Skeletal muscle tissue (tissue), 4 donors: ENCODE results near the gene ADAMTSL5. TPM values are rescaled to one million over a fixed set of nuclear protein-coding genes. Genes with fewer than 3 reads are reported as not detected.

Source experiments
- H3K27ac ChIP-seq: one replicate; pipeline ENCODE4 v1.7.0; 2013; ENCODE audit warnings: mild to moderate bottlenecking, low read depth, low read length, inconsistent platforms
- H3K27me3 ChIP-seq, 3 donors: one replicate each; pipeline ENCODE4 v1.7.0; 2013; ENCODE audit warnings: low read length in 3 of 3; ENCODE audit not compliant: control insufficient read depth in 3 of 3, insufficient read depth in 3 of 3
- H3K36me3 ChIP-seq, 3 donors: one replicate each; pipeline ENCODE4 v1.7.0; 2013; ENCODE audit warnings: low read length in 3 of 3; ENCODE audit not compliant: control insufficient read depth in 3 of 3, insufficient read depth in 3 of 3
- H3K4me1 ChIP-seq, 3 donors: one replicate each; pipeline ENCODE4 v1.7.0; 2013; ENCODE audit warnings: low read length in 3 of 3, mild to moderate bottlenecking in 3 of 3; ENCODE audit not compliant: control insufficient read depth in 3 of 3, insufficient read depth in 3 of 3
- H3K4me3 ChIP-seq, 3 donors: one replicate each; pipeline ENCODE4 v1.7.0; 2013; ENCODE audit warnings: low read length in 3 of 3
- H3K9ac ChIP-seq, 3 donors: one replicate each; pipeline ENCODE4 v1.7.0; 2013; ENCODE audit warnings: low read length in 3 of 3, mild to moderate bottlenecking in 3 of 3, moderate library complexity in 2 of 3, low read depth in 1 of 3
- H3K9me3 ChIP-seq, 3 donors: one replicate each; pipeline ENCODE4 v1.7.0; 2013; ENCODE audit warnings: low read length in 3 of 3; ENCODE audit not compliant: control insufficient read depth in 3 of 3
- total RNA-seq: library from RNA; depleted of rRNA; stranded (reverse); fragments of >200 nt; gene quantifications from one replicate; pipeline ENCODE4 v1.2.3, GENCODE V29; 2014
- donor health status: Osteomylitis.

Gene ADAMTSL5
- total RNA-seq, 1 donor from 2014 or later, result 3.1 TPM

DNA sequence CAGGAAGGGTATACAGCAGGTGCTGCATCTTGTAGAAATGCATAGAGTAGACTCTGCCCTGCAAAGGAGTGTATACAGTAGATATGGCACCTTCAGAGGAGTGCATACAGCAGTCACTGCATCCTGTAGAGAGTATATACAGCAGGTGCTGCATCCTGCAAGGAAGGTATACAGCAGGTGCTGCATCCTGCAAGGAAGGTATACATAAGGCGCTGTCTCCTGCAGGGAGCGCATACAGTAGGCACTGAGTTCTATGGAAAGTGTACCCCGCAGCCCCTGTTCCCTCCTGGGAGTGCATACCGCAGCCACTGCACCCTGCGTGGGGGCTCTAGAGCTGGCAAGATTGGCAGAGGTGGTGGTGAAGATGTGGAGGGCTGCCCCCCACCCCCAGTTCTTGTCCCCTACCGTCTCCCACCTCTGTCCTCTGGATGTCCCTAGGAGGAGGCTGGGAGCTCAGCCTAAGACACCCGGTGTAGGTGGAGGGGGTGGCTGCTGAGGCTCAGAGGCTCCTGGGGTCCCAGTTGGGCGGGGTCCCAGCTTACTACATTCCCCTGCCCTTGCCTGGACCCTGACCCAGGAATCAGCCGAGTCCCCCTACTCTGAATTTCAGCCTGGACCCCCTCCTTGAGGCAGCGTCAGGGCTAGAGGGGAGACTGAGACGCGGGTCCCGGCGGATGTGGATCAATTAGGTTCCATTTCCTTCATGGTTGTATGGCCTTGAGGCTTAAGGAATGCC is 2.3 kb upstream of the ADAMTSL5 start:
- Histone ChIP-seq H3K4me3 (no peak overlapping the region), H3K36me3 (no peaks in the 10 kb centered on the region), H3K9ac (peak overlapping the region in 1 of 3 donors; percentile 94), H3K27me3 (peaks cover 0 to 12% (median 3%) of the 10 kb centered on the region in 3 donors), H3K4me1 (peaks cover 5 to 22% (median 22%) of the 10 kb centered on the region in 3 donors), H3K9me3 (no peaks in the 10 kb centered on the region), H3K27ac (no peak overlapping the region)

DNA sequence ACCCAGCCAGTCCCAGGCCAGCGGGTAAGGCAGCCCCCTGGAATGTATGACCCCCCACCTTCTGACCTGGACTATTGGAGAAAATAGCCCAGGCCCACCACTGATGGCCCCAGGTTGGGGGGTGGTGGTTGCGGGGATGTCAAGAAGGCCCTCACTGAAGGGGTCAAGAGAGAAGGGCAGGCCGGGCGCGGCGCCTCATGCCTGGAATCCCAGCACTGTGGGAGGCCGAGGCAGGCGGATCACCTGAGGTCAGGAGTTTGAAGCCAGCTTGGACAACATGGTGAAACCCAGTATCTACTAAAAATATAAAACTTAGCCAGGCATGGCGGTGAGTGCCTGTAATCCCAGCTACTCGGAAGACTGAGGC is 1.5 kb upstream of the ADAMTSL5 start:
- H3K27me3 ChIP-seq, result peaks cover 0 to 10% (median 2%) of the 10 kb centered on the region in 3 donors
- H3K27ac ChIP-seq, result peak overlapping the region; percentile 88
- no peaks in the 10 kb centered on the region for H3K9me3 ChIP-seq

DNA sequence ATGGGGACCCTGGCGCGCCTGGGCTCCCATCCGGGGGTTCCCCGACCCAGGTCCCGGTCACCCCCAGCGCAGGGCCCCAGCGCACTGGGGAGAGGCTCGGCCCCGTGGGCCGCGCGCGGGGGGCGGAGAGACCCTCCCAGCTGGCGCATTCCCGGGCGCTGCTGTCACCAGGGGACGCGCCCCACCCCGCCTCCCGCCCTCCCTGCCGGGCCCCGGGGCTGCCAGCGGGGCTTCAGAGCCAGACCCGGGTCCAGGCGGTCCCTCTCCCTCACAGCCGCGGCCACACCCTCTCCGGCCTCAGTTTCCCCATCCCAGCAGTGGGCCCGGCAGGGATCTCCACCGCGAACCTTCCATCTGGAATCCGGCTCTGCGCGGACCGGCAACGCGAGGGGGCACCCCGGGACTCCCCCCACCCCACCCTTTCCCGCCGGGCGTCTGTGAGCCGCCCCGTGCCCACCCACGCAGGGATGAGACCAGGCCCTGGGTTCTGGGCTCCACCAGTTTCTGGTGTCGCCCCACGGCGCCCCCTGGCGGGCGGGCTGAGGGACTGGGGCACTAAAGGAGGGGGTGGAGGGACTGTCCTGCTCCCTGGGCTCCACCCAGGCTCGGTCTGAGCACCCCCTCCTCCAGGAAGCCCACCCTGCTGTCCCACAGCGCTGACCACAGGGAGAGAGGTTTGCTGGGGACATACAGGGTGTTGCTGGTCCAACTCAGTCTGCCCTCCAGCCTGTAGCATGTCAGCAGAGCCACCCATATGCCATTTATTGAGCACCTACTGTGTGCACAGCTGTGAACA is 878 bp upstream of the ADAMTSL5 start:
- peaks cover 0 to 6% (median 0%) of the 10 kb centered on the region in 3 donors for H3K36me3 ChIP-seq
- H3K9me3 ChIP-seq, result no peaks in the 10 kb centered on the region
- H3K9ac ChIP-seq, result peak overlapping the region; percentile 51 to 94 (median 80)
- peak overlapping the region; percentile 88 for H3K27ac ChIP-seq
- H3K4me1 ChIP-seq, result peaks cover 5 to 25% (median 22%) of the 10 kb centered on the region in 3 donors
- H3K4me3 ChIP-seq, result peak overlapping the region in 2 of 3 donors; percentile 76 to 85
- peaks cover 0 to 8% (median 2%) of the 10 kb centered on the region in 3 donors for H3K27me3 ChIP-seq

More for the DNA sequence above, 1.5 kb upstream of the ADAMTSL5 start:
- Histone ChIP-seq H3K4me3 (peak overlapping the region in 1 of 3 donors; percentile 54), H3K9ac (peak overlapping the region in 2 of 3 donors; percentile 80 to 94), H3K4me1 (peaks cover 5 to 25% (median 22%) of the 10 kb centered on the region in 3 donors), H3K36me3 (peaks cover 0 to 5% (median 0%) of the 10 kb centered on the region in 3 donors)

DNA sequence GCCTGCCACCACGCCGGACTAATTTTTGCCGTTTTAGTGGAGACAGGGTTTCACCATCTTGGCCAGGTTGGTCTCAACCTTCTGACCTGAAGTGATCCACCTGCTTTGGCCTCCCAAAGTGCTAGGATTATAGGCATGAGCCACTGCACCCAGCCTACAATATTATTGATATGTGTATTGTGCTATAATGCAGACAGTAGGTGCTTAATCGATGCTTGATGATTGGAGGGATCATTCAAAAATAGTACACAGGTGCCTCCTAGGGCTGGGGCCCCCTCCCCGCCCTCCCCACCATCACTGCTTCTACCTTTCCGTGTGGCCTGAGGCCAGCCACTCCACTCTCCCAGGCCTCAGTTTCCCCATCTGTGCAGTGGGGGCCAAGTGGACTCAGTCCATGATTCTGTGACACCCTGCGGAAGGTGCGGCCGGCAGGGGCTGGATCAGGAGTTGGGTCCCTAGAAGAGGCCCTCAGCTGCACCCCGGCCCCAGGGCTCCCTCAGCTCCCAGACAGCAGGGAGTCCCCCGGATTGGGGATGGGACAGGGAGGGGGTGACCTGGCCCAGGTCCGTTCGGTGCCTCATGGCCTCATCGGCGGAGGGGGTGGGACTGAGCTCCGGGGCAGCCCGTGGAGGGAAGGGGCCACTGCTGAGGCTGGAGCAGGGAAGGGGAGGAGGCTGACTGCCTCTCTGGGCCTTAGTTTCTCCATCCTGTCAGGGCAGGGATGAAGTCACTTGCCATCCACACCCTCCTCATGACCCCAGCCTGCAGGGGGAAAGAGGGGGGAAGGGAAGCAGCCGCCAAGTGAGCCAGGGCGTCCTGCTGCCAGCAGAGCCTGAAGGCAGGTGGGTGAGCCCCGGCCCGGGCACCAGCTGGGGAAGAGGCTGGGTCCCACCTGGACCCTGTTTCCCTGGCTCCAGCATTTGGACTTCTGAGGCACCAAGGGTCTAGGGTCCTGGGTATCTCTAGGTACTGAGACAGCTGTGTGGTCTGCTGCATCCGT is 1.2 kb downstream of the ADAMTSL5 start:
- peaks cover 0 to 3% (median 2%) of the 10 kb centered on the region in 3 donors for H3K27me3 ChIP-seq
- H3K9ac ChIP-seq, result peak overlapping the region in 2 of 3 donors; percentile 32 to 94
- no peaks in the 10 kb centered on the region for H3K9me3 ChIP-seq
- peaks cover 12 to 33% (median 32%) of the 10 kb centered on the region in 3 donors for H3K4me1 ChIP-seq
- peaks cover 0 to 6% (median 0%) of the 10 kb centered on the region in 3 donors for H3K36me3 ChIP-seq
- peak overlapping the region in 1 of 3 donors; percentile 85 for H3K4me3 ChIP-seq
- peak overlapping the region; percentile 91 for H3K27ac ChIP-seq

DNA sequence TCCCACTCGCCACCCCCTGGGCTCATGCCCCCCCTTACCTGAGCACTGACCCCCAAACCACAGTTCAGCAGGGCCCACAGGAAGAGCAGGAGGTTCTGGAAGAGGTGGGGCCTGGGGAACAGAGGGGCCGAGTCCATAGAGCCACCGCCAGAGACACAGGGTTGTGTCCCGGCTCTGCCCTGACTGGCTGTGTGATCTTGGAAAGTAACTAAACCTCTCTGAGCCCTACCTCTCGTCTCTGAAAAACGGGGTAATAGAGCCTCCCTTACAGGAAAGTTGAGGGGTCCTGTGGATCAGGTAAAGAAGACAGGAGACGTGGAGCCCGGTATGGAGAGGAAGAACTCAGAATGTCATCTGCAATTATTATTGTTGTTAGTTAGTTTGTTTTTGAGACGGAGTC is 2.0 kb downstream of the ADAMTSL5 start:
- Histone ChIP-seq H3K4me1 (peaks cover 12 to 33% (median 32%) of the 10 kb centered on the region in 3 donors), H3K4me3 (no peak overlapping the region), H3K27ac (no peak overlapping the region), H3K27me3 (peaks cover 0 to 3% (median 2%) of the 10 kb centered on the region in 3 donors), H3K36me3 (peaks cover 0 to 11% (median under 1%) of the 10 kb centered on the region in 3 donors), H3K9ac (no peak overlapping the region), H3K9me3 (no peaks in the 10 kb centered on the region)

DNA sequence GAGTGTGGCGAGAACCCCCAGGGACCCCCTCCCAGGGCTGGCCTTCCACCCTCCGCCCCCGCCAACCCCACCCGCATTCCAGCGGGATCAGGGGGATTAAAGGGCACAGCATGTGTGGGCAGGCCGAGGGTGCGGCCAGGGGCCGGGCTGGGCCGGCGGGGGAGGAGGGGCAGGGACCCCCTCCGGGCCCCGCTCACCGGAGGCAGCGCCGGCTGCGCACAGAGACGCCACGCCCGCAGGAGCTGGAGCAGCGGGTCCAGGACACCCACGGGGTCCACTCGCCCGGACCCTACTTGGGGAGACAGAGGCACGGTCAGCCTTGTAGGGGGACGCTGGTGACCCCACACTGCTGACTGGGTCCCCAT is 2.4 kb downstream of the ADAMTSL5 start:
- Histone ChIP-seq H3K27ac (no peak overlapping the region), H3K4me3 (no peak overlapping the region), H3K9me3 (no peaks in the 10 kb centered on the region), H3K4me1 (peaks cover 12 to 33% (median 32%) of the 10 kb centered on the region in 3 donors), H3K36me3 (peaks cover 4 to 14% (median 4%) of the 10 kb centered on the region in 3 donors), H3K27me3 (peaks cover 0 to 3% (median 2%) of the 10 kb centered on the region in 3 donors), H3K9ac (no peak overlapping the region)

DNA sequence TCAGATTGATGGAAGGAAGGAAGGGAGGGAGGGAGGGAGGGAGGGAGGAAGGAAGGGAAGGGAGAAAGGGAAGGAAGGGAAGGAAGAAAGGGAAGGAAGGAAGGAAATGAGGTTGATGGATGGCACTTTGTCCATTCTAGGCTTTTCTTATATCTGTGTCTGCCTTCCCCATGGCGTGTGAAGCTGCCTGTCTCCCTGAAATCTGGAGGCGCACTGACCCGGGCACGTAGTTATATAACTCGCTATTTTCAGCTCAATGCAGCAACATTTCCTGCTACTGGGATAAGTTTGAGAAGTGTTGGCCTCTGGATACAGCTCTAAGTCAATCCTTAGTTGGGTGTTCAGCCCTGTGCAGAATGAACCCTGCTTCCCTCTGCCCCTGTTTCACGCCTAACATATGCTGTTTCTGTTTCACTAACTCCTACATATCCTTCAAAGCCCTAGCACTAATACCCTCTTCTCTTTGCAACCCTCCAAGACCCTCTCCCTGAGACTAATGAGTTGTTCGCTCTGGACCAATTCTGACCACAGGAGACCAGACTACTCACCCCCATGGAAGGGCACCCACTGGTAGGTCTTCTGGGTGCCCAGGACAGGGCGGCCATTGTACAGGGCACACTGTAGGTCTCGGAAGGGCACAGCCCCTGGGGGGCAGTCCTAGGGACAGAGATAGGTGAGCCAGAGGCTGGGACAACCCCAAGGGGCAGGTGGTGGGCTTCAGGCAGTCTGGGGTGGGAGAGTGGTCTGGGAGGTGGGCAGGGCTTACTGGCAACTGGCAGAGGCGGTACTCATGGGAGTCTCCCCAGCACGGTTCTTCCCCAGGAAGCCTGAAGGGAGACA is 3.0 kb downstream of the ADAMTSL5 start:
- peak overlapping the region in 1 of 3 donors; percentile 8 for H3K9ac ChIP-seq
- H3K9me3 ChIP-seq, result no peaks in the 10 kb centered on the region
- no peak overlapping the region for H3K27ac ChIP-seq
- H3K27me3 ChIP-seq, result peaks cover 0 to under 1% (median 0%) of the 10 kb centered on the region in 3 donors
- H3K4me3 ChIP-seq, result no peak overlapping the region
- H3K36me3 ChIP-seq, result peaks cover 4 to 17% (median 5%) of the 10 kb centered on the region in 3 donors
- peaks cover 12 to 30% (median 30%) of the 10 kb centered on the region in 3 donors for H3K4me1 ChIP-seq

DNA sequence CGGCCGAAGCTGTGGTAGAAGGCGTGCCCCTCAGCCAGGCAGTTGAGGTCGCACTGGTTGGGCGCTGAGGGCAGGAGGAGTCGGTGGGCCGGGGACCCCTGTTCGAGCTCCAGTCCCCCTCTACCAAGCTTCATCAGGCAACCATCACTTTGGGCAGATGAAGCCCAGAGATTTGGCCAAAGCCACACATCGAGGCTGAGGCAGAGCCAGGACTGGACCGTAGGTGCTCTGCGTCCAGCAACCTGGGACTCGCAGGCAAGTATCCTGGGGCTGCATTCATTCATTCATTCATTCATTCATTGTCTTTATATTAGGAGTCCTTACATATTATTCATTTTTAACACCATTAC is 4.3 kb downstream of the ADAMTSL5 start:
- H3K9me3 ChIP-seq, result no peaks in the 10 kb centered on the region
- H3K27me3 ChIP-seq, result peaks cover 7 to 8% (median 7%) of the 10 kb centered on the region in 3 donors
- H3K4me3 ChIP-seq, result peak overlapping the region; percentile 9 to 54 (median 44)
- peaks cover 8 to 27% (median 26%) of the 10 kb centered on the region in 3 donors for H3K4me1 ChIP-seq
- H3K36me3 ChIP-seq, result peaks cover 4 to 17% (median 5%) of the 10 kb centered on the region in 3 donors
- H3K27ac ChIP-seq, result peak overlapping the region; percentile 85
- H3K9ac ChIP-seq, result peak overlapping the region in 1 of 3 donors; percentile 62
